HepG2 (cell line): ENCODE results near the gene ANO9. TPM values are rescaled to one million over a fixed set of nuclear protein-coding genes. Genes with fewer than 3 reads are reported as not detected.

Source experiments
- CENPX ChIP-seq: sonication (generic); formaldehyde crosslinking; IDR thresholded peaks from 2 replicates; pipeline ENCODE4 v1.9.0; 2021; ENCODE audit warnings: mild to moderate bottlenecking, missing genetic modification reagents, moderate library complexity
- DNMT1 ChIP-seq: sonication (generic); formaldehyde crosslinking; IDR thresholded peaks from 2 replicates; pipeline ENCODE4 v1.5.1; 2020; ENCODE audit warnings: mild to moderate bottlenecking, missing genetic modification reagents
- HNF4G ChIP-seq, 2 experiments: sonication (generic) in 1 of 2; formaldehyde crosslinking in 1 of 2; IDR thresholded peaks; 2 replicates each; pipeline versions ENCODE4 v1.4.0 to v1.6.1; 2011 to 2020; ENCODE audit warnings: borderline replicate concordance in 2 of 2, low read depth in 2 of 2, mild to moderate bottlenecking in 2 of 2, low read length in 1 of 2, missing genetic modification reagents in 1 of 2, moderate library complexity in 1 of 2
- HNRNPUL1 ChIP-seq: fragments of 200-400 bp; formaldehyde crosslinking; IDR thresholded peaks from 2 replicates; pipeline ENCODE4 v1.6.1; 2017; ENCODE audit warnings: low read depth, mild to moderate bottlenecking, low read length, moderate library complexity
- MAX ChIP-seq: IDR thresholded peaks from 2 replicates; pipeline ENCODE4 v1.6.1; 2012; ENCODE audit warnings: inconsistent platforms
- MXI1 ChIP-seq: IDR thresholded peaks from 3 replicates; pipeline ENCODE4 v1.6.1; 2012; ENCODE audit warnings: low read depth, low read length, inconsistent platforms, borderline replicate concordance
- MYC ChIP-seq: sonication (generic); formaldehyde crosslinking; IDR thresholded peaks from 2 replicates; pipeline ENCODE4 v1.9.0; 2021; ENCODE audit warnings: missing genetic modification reagents, borderline replicate concordance
- RAD21 ChIP-seq: fragments of 450-650 bp; formaldehyde crosslinking; IDR thresholded peaks from 2 replicates; pipeline ENCODE4 v1.5.0; 2020; ENCODE audit warnings: mild to moderate bottlenecking
- RBM22 ChIP-seq: fragments of 200-400 bp; formaldehyde crosslinking; optimal IDR thresholded peaks from 2 replicates; pipeline ENCODE3; 2017; ENCODE audit warnings: mild to moderate bottlenecking, low read length, moderate library complexity
- RFX3 ChIP-seq: IDR thresholded peaks from 2 replicates; pipeline ENCODE4 v1.6.1; 2016; ENCODE audit warnings: missing biosample characterization, missing genetic modification reagents
- SIN3A ChIP-seq: IDR thresholded peaks from 2 replicates; pipeline ENCODE4 v1.6.1; 2011; ENCODE audit warnings: low read depth, mild to moderate bottlenecking, control low read depth, low read length, borderline replicate concordance
- SPEN ChIP-seq: sonication (generic); formaldehyde crosslinking; IDR thresholded peaks from 2 replicates; pipeline ENCODE4 v1.5.1; 2020; ENCODE audit warnings: low read depth, mild to moderate bottlenecking, missing genetic modification reagents
- SRSF1 ChIP-seq: fragments of 200-400 bp; formaldehyde crosslinking; optimal IDR thresholded peaks from 2 replicates; pipeline ENCODE3; 2017; ENCODE audit warnings: mild to moderate bottlenecking, low read depth, low read length, moderate library complexity
- STAG1 ChIP-seq: sonication (generic); formaldehyde crosslinking; IDR thresholded peaks from 2 replicates; pipeline ENCODE4 v1.4.0; 2020; ENCODE audit warnings: missing genetic modification reagents
- THAP11 ChIP-seq: IDR thresholded peaks from 2 replicates; pipeline ENCODE4 v1.6.1; 2016; ENCODE audit warnings: missing biosample characterization, missing genetic modification reagents
- ZNF160 ChIP-seq: sonication (generic); formaldehyde crosslinking; IDR thresholded peaks from 2 replicates; pipeline ENCODE4 v1.8.0; 2022; ENCODE audit warnings: mild to moderate bottlenecking, inconsistent platforms, missing genetic modification reagents
- ZNF225 ChIP-seq: sonication (generic); formaldehyde crosslinking; IDR thresholded peaks from 2 replicates; pipeline ENCODE4 v1.4.0; 2020; ENCODE audit warnings: mild to moderate bottlenecking, missing genetic modification reagents
- ZNF446 ChIP-seq: sonication (generic); formaldehyde crosslinking; IDR thresholded peaks from 2 replicates; pipeline ENCODE4 v1.5.0; 2020; ENCODE audit warnings: mild to moderate bottlenecking, missing genetic modification reagents
- ZNF558 ChIP-seq: sonication (generic); formaldehyde crosslinking; IDR thresholded peaks from 2 replicates; pipeline ENCODE4 v1.9.0; 2022; ENCODE audit warnings: mild to moderate bottlenecking, missing genetic modification reagents, borderline replicate concordance
- ZNF710 ChIP-seq: sonication (generic); formaldehyde crosslinking; IDR thresholded peaks from 2 replicates; pipeline ENCODE4 v1.5.0; 2020; ENCODE audit warnings: mild to moderate bottlenecking, missing genetic modification reagents, borderline replicate concordance
- ZNF891 ChIP-seq: sonication (generic); formaldehyde crosslinking; IDR thresholded peaks from 2 replicates; pipeline ENCODE4 v1.5.0; 2020; ENCODE audit warnings: mild to moderate bottlenecking, missing genetic modification reagents
- polyA plus RNA-seq, 8 experiments: library from polyadenylated mRNA; depleted of rRNA in 3 of 8; stranded (reverse) in 7 of 8; unstranded in 1 of 8; fragments of >200 nt; fragmentation: Illumina TruSeq in 4 of 8; extraction: Trizol in 4 of 8; gene quantifications; 2 replicates each; pipeline versions ENCODE4 v1.2.1 to v1.2.3, GENCODE V29; 2011 to 2016; ENCODE audit warnings: low read depth in 4 of 8, missing spikeins in 1 of 8, mixed read lengths in 1 of 8; ENCODE audit not compliant: insufficient read depth in 1 of 8
- total RNA-seq, 5 experiments: library from RNA; depleted of rRNA; stranded (reverse); fragments of >200 nt; fragmentation: Illumina TruSeq; extraction: Trizol; gene quantifications; 2 replicates each; pipeline ENCODE4 v1.2.3, GENCODE V29; 2016; ENCODE audit warnings: low read depth in 1 of 5
- TF ChIP-seq, protein P1 (sequence below): sonication (generic); formaldehyde crosslinking; IDR thresholded peaks from 2 replicates; pipeline ENCODE4 v1.8.1; 2023; ENCODE audit warnings: missing genetic modification reagents, mild to moderate bottlenecking, borderline replicate concordance
- TF ChIP-seq, protein P2 (sequence below): sonication (generic); formaldehyde crosslinking; IDR thresholded peaks from 2 replicates; pipeline ENCODE4 v1.4.0; 2020; ENCODE audit warnings: missing genetic modification reagents
- TF ChIP-seq, protein P3 (sequence below): sonication (generic); formaldehyde crosslinking; conservative IDR thresholded peaks from 2 replicates; pipeline ENCODE4 v1.4.0; 2020; ENCODE audit warnings: missing genetic modification reagents
- TF ChIP-seq, protein P4 (sequence below): sonication (generic); formaldehyde crosslinking; IDR thresholded peaks from 2 replicates; pipeline ENCODE4 v1.5.1; 2020; ENCODE audit warnings: missing genetic modification reagents, mild to moderate bottlenecking, borderline replicate concordance

Gene ANO9
- total and polyA plus RNA-seq, 2 of the 13 experiments (the other 11 are each of a cell fraction or from before 2014, with no cell fraction given) = 8.9 to 14.3 TPM

DNA sequence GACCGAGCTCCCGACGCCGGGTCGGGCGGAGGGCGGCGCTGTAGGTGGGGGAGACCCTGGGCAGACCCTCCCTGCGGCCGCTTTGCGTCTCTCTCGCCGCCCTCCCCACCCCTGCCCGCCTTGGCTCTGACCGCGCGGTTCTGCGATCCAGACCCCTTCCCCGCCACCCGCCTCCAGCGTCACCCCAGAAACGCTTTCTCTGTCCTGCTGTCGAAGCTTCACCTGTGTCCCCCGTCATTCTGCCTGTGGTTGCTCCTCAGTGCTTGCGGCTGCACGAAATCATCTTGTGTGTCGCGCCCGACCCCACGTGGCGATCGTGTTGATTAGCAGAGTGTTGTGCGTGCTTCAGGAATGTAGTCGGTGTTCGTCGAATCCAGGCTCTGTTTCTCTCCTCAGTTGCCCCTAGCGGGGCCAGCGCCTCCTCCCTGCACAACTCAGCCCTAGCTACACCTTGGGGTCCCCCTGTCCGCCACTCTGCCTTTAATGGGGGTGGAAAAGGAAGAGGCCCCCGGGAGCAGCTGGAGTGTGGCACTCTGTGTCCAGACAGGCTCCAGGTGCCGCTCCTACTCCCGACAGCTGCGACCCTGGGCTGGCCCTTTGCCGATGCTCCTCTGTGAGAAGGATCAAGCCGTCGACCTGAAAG, 9.1 kb upstream of the ANO9 start (continued):
- TF ChIP-seq ZNF160 (CRISPR knock-in tag) (no peak), ZNF225 (no peak), ZNF446 (no peak), MXI1 (peak; percentile 88; the same call in 2 of the 3 replicates), ZNF710 (no peak), RBM22 (no peak), THAP11 (CRISPR knock-in tag) (peak; percentile 61; the same call in 1 of the 2 replicates), ZNF891 (no peak), SIN3A (peak; percentile 31; the same call in 1 of the 2 replicates), CENPX (CRISPR knock-in tag) (no peak), HNRNPUL1 (no peak), MYC (peak; percentile 82), STAG1 (CRISPR knock-in tag) (peak; percentile 81), HNF4G (IDR thresholded peaks at IDR 0.05; ENCODE audit: borderline replicate concordance, low read depth, low read length) (no peak), HNF4G (CRISPR knock-in tag; IDR thresholded peaks at IDR 0.05; ENCODE audit: borderline replicate concordance, low read depth) (no peak), DNMT1 (CRISPR knock-in tag) (peak; percentile 84; the same call in 1 of the 2 replicates), ZNF558 (CRISPR knock-in tag) (peak; percentile 61; the same call in 1 of the 2 replicates), RFX3 (CRISPR knock-in tag) (no peak), SRSF1 (no peak), RAD21 (peak; percentile 11; the same call in 1 of the 2 replicates), MAX (peak; percentile 89), SPEN (CRISPR knock-in tag) (peak; percentile 49)
- TF ChIP-seq, protein P1, sequence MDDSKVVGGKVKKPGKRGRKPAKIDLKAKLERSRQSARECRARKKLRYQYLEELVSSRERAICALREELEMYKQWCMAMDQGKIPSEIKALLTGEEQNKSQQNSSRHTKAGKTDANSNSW = no peak; the same call in 1 of the 2 replicates
- TF ChIP-seq, protein P2, sequence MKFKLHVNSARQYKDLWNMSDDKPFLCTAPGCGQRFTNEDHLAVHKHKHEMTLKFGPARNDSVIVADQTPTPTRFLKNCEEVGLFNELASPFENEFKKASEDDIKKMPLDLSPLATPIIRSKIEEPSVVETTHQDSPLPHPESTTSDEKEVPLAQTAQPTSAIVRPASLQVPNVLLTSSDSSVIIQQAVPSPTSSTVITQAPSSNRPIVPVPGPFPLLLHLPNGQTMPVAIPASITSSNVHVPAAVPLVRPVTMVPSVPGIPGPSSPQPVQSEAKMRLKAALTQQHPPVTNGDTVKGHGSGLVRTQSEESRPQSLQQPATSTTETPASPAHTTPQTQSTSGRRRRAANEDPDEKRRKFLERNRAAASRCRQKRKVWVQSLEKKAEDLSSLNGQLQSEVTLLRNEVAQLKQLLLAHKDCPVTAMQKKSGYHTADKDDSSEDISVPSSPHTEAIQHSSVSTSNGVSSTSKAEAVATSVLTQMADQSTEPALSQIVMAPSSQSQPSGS (CRISPR knock-in tag) = no peak
- TF ChIP-seq, protein P3, sequence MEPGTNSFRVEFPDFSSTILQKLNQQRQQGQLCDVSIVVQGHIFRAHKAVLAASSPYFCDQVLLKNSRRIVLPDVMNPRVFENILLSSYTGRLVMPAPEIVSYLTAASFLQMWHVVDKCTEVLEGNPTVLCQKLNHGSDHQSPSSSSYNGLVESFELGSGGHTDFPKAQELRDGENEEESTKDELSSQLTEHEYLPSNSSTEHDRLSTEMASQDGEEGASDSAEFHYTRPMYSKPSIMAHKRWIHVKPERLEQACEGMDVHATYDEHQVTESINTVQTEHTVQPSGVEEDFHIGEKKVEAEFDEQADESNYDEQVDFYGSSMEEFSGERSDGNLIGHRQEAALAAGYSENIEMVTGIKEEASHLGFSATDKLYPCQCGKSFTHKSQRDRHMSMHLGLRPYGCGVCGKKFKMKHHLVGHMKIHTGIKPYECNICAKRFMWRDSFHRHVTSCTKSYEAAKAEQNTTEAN (CRISPR knock-in tag) = no peak
- TF ChIP-seq, protein P4, sequence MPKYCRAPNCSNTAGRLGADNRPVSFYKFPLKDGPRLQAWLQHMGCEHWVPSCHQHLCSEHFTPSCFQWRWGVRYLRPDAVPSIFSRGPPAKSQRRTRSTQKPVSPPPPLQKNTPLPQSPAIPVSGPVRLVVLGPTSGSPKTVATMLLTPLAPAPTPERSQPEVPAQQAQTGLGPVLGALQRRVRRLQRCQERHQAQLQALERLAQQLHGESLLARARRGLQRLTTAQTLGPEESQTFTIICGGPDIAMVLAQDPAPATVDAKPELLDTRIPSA (CRISPR knock-in tag) = no peak
